ENCODE measurements around the gene HDAC3.

The HDAC3 gene

GRCh38 chr5:141618804-141619554 lies 17.7 kb downstream of the HDAC3 start, which contains the start of gene DIAPH1 (continued):
- TF ChIP-seq SP7 (tag by site-specific recombination; IDR thresholded peaks at IDR 0.05) (peak; percentile 90), ZNF214 (tag by site-specific recombination; IDR thresholded peaks at IDR 0.05; ENCODE audit: borderline replicate concordance) (no peak), ZBTB21 (tag by site-specific recombination; IDR thresholded peaks at IDR 0.05) (peak; percentile 37; the same call in 1 of the 2 replicates), MYNN (tag by site-specific recombination; IDR thresholded peaks at IDR 0.05; ENCODE audit: borderline replicate concordance) (no peak), ZNF10 (tag by site-specific recombination; IDR thresholded peaks at IDR 0.05) (0 out of 2 replicates have a peak, but pooled peaks have one; percentile 45), GLI2 (tag by site-specific recombination; IDR thresholded peaks at IDR 0.05; ENCODE audit: borderline replicate concordance, low read depth) (no peak), ZNF112 (tag by site-specific recombination; IDR thresholded peaks at IDR 0.05) (no peak), ZIC2 (tag by site-specific recombination; IDR thresholded peaks at IDR 0.05) (no peak), ZNF16 (tag by site-specific recombination; IDR thresholded peaks at IDR 0.05; ENCODE audit: low read depth) (no peak), ZNF335 (tag by site-specific recombination; conservative IDR thresholded peaks at IDR 0.05) (peak; percentile 17; the same call in 1 of the 2 replicates), ZFP3 (tag by site-specific recombination; IDR thresholded peaks at IDR 0.05; ENCODE audit: low read depth) (no peak)

- Histone ChIP-seq H3K4me1 (ENCODE audit: control insufficient read depth, insufficient read depth, low read length) (peaks cover 26% of the 10 kb centered on the region), H3K4me3 (ENCODE audit: low read depth, low read length) (peak overlapping the region; percentile 81), H3K9me3 (ENCODE audit: control insufficient read depth, insufficient read depth, low read depth, low read length) (no peaks in the 10 kb centered on the region), H3K27ac (ENCODE audit: extremely low read depth, low read depth, low read length) (peak overlapping the region; percentile 78), H3K36me3 (ENCODE audit: control insufficient read depth in 2 of 2, insufficient read depth in 1 of 2, low read length in 2 of 2) (peaks cover 28 to 41% of the 10 kb centered on the region in 2 experiments)
- ChIA-PET CTCF (interaction anchor here (0.6 to 3.9 kb wide), 24 partner anchors 11 to 299 kb away, joined by 3 to 125 read pairs (median 5); partner anchors contain the start of genes HDAC3, PCDHGA11 and RELL2), POLR2A (interaction anchor here (0.5 to 3.0 kb wide), 11 partner anchors 11 to 305 kb away, joined by 3 to 42 read pairs (median 4); partner anchors contain the start of genes DELE1, HDAC3, RELL2 and TAF7)
- TF ChIP-seq YY2 (tag by site-specific recombination; IDR thresholded peaks at IDR 0.05), result no peak
- peak; percentile 61 for TF ChIP-seq ZBTB20 (tag by site-specific recombination; IDR thresholded peaks at IDR 0.05)
- TF ChIP-seq ZFP69B (tag by site-specific recombination; IDR thresholded peaks at IDR 0.05), result peak; percentile 92
- TF ChIP-seq ZNF138 (tag by site-specific recombination; IDR thresholded peaks at IDR 0.05; ENCODE audit: borderline replicate concordance), result no peak
- TF ChIP-seq ZNF2 (tag by site-specific recombination; IDR thresholded peaks at IDR 0.05), result peak; percentile 69; the same call in 1 of the 2 replicates
- no peak for TF ChIP-seq ZSCAN30 (tag by site-specific recombination; IDR thresholded peaks at IDR 0.05)
- TF ChIP-seq ZNF157 (tag by site-specific recombination; IDR thresholded peaks at IDR 0.05), result 0 out of 2 replicates have a peak, but pooled peaks have one; percentile 18
- TF ChIP-seq GLIS2 (tag by site-specific recombination; IDR thresholded peaks at IDR 0.05), result peak; percentile 87
- no peak for TF ChIP-seq ZNF664 (tag by site-specific recombination; IDR thresholded peaks at IDR 0.05)
- TF ChIP-seq PRDM10 (tag by site-specific recombination; IDR thresholded peaks at IDR 0.05), result peak; percentile 74
- TF ChIP-seq ZBTB8A (tag by site-specific recombination; IDR thresholded peaks at IDR 0.05), result peak; percentile 66
- peak; percentile 76 for TF ChIP-seq ZBTB48 (tag by site-specific recombination; IDR thresholded peaks at IDR 0.05)
- 0 out of 2 replicates have a peak, but pooled peaks have one; percentile 31 for TF ChIP-seq ZNF639 (tag by site-specific recombination; IDR thresholded peaks at IDR 0.05)
- no peak for TF ChIP-seq GFI1B (tag by site-specific recombination; IDR thresholded peaks at IDR 0.05)
- TF ChIP-seq ZNF18 (tag by site-specific recombination; IDR thresholded peaks at IDR 0.05), result 0 out of 2 replicates have a peak, but pooled peaks have one; percentile 8
- TF ChIP-seq ZNF391 (tag by site-specific recombination; IDR thresholded peaks at IDR 0.05; ENCODE audit: borderline replicate concordance, low read depth), result no peak
- TF ChIP-seq KLF16 (tag by site-specific recombination; IDR thresholded peaks at IDR 0.05), result peak; percentile 79
- peak; percentile 16; the same call in 1 of the 2 replicates for TF ChIP-seq EGR2 (tag by site-specific recombination; IDR thresholded peaks at IDR 0.05; ENCODE audit: low read depth)
- no peak for TF ChIP-seq ZNF473 (tag by site-specific recombination; IDR thresholded peaks at IDR 0.05)
Measured at GRCh38 chr5:141618030-141618803, 18.4 kb downstream of the HDAC3 start.

Data from HEK293 (cell line).